UCSD-AML1 (cell line): ENCODE results near the gene WFDC8.
"Not testable (repeated sequence)": the region's sequence is repeated elsewhere in the genome, so short reads cannot be mapped to it uniquely, and the experiment has no call there.

Experiments used
- DNase-seq: peaks from one replicate; lab custom pipeline; 2025; ENCODE audit not compliant: unreplicated experiment; lab: John Stamatoyannopoulos, UW

WFDC8 gene

DNA sequence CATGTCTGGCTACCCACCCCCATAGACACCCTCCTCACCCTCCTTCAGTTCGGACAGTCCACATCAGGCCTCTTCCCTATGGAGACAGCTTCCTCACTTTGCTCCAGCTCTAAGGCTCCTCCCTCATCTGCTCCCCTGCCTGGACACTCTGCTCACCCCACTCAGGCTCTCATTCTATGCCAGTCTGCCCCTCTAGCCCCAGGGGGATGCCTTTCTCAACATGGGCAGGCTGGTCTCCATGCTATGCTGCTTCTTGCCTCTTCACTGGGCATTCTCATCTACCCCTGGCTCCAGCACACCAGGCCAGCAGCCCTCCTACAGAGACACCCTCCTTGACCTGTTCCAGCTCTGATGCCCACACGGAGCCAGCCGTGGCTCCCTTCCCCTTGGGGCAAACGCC, at the start of gene WFDC8:
Gene WFDC8, minus strand, starts transcription at position 101 of the 400 bp plus-strand sequence. Its CDS starts 37 bp downstream, at position 64.
- no peak for DNase-seq

DNA sequence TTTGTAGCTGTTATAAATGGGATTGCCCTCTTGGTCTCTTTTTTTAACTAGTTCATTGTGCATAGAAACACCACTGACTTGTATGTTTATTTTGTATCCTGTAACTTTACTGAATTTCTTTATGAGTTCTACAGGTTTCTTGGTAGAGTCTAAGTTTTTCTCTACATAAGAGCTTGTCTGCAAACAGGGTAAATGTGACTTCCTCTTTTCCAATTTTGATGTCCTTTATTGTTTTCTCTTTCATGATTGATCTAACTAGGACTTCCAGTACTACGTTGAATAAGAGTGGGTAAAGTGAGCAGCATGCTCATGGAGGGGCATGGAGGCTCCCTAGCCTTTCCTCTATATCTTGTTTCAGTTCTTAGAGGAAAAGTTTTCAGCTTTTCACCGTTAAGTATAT, 47.5 kb upstream of the WFDC8 start:
- no peak for DNase-seq

DNA sequence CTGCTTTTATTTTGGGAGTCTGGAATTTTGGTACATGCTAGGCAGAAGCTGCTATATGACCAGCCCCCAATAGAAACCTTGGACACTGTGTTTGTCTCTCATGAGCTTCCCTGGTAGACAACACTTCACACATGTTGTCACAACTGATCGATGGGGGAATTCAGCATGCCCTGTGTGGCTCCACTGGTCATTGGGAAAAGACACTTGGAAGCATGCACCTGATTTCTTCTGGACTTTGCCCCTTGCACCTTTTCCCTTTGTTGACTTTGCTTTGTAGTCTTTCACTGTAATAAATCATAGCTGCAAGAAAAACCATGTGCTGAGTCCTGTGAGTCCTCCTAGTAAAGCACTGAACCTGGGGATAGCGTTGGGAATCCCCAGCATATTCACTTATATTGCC, 42.5 kb upstream of the WFDC8 start:
- no peak for DNase-seq

GRCh38 chr20:45617591-45617990, 38.5 kb upstream of the WFDC8 start:
- no peak for DNase-seq

DNA sequence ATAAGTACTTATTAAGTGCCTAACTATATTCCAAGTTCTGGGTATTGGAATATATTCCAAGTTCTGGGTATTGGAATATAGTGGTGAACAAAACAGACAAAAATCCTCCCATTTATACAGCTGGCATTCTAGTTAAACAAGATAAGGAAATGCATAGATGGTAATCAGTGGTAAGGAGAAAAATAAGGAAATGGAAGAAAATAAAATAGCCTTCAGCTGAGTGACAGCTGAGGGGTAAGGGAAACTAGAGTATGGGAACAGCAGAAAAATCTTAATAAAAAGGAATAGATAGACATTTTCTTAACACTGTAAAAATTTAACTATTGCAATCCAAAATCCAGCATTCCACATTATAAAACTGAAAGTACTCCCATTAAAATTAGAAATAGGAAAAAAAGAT, 33.2 kb upstream of the WFDC8 start:
- DNase-seq, result no peak

DNA sequence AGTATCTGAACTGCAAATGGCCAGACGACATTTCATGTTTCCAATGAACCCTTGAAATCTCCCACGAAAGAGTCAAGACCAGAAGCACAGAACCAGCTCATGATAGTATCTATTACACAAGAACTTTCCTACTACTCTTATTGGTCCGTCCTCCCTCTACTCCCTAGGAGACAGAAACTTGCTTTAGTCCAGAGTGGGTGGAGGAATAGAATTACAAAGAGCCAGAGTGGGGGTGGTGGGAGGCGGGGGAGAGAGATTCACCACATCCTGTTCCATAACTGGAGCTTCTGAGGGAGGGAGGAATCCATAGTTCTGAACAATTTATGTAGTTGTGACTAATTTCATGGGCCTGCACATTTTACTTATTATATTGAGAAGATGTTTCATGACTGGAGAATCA, 32.0 kb upstream of the WFDC8 start:
- peak; percentile 66 for DNase-seq

DNA sequence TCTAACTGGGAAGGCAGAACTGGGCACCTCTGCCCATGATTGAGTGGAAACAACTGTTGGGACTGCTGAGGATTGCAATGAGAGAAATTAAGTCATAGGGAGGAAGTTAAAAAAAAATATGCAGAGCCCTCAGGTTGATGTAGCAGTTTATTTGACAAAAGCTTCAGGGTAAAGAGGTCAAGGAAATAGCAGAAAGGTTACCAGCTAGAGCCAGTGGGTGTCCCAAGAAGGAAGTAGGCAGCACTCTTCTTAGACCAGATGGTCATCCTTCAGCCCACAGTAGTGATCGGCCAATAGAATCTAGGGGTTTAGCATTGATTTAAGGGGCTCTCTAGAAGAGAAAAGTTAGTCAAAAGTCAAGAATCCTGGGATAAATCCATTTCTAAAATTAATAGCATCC, 28.7 kb upstream of the WFDC8 start:
- no peak for DNase-seq

DNA sequence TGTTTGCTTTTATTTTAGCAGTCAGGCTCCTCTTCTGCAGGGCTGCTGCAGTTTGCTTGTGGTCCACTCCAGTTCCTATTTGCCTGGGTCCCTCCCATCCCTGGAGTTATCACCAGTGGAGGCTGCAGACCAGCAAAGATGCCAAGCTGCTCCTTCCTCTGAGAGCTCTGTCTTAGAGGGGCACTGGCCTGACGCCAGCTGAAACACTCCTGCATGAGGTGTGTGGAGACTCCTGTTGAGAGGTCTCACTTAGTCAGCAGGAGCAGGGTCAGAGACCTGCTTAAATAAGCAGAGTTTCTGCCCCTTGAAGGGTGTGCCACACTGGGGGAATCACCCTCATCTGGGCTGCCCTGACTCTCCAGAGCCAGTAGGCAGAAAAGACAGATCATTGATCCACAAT, 16.2 kb upstream of the WFDC8 start:
- DNase-seq, result no peak

GRCh38 chr20:45593498-45593897, 14.4 kb upstream of the WFDC8 start:
- DNase-seq, result no peak

- DNase-seq, result no peak
Measured at GRCh38 chr20:45592574-45593189, 13.6 kb upstream of the WFDC8 start.

GRCh38 chr20:45589725-45590124, 10.6 kb upstream of the WFDC8 start:
- no peak for DNase-seq

GRCh38 chr20:45588800-45589199, 9.7 kb upstream of the WFDC8 start:
- DNase-seq, result no peak

DNA sequence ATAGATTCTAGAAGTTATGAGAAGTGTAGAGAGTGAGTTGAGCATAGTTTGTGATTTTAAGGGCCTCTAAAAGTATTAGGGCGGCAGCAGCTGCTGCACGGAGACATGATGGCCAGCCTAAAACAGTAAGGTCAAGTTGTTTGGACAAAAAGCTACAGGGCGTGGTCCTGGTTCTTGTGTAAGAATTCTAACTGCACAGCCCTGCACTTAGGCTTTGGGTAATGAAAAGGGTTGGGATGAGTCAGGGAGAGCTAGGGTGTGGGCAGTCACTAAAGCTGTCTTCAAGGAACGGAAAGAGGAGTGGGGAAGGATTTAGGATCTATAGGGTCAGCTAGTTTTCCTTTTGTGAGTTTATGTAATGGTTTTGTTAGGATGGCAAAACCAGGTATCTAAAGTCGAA, 6.9 kb upstream of the WFDC8 start:
- DNase-seq, result not testable (repeated sequence)

GRCh38 chr20:45584294-45584693, 5.2 kb upstream of the WFDC8 start:
- DNase-seq, result not testable (repeated sequence)

DNA sequence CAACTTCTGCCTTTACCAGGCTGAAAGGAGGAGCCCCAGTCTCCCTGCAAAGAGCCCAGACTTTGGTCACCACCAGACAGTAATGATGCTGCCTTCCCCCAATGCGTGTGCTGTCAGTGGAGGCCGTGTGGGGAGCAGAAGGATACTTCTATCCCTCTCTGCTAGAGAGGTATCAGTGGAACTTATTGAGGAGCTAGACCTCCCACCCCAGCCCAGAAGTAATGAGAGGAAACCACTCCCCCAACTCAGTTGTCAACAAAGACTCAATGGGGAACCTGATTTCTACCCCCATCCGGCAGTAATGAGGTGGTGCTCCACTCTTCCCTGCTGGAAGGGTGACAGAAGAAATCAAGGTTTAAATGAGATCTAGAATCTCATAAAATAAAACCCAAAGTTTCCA, 4.4 kb upstream of the WFDC8 start:
- DNase-seq, result no peak

GRCh38 chr20:45581702-45582101, 2.6 kb upstream of the WFDC8 start:
- no peak for DNase-seq

GRCh38 chr20:45578231-45578630, 853 bp downstream of the WFDC8 start:
- no peak for DNase-seq

DNA sequence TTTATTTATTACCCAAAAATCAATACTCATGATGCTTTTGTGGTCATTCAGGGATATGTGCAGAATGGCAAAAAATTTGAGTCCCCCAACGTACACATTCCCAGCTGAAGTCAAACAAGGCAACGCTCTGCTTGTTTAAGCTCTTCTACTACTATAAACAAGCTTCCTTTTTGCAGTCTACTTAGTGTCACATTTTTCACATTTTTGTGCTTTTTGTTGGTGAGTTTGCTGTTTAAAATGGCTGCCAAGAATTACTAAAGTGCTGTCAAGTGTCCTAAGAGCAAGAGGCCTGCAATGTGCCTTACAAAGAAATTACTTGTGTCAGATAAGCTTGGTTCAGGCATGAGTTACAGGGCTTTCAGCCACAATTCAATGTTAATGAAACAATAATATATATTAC, 2.1 kb downstream of the WFDC8 start:
- no peak for DNase-seq

GRCh38 chr20:45575931-45576330, 3.2 kb downstream of the WFDC8 start:
- DNase-seq, result no peak

DNA sequence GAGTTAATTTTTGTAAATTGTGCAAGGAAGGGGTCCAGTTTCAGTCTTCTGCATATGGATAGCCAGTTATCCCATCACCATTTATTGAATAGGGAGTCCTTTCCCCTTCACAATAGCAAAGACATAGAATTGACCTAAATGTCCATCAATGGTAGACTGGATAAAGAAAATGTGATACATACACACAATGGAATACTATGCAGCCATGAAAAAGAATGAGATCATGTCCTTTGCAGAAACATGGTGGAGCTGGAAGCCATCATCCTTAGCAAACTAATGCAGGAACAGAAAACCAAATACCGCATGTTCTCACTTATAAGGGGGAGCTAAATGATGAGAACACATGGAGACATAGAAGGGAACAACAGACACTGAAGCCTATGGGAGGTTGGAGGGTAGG, 9.4 kb downstream of the WFDC8 start:
- DNase-seq, result not testable (repeated sequence)

DNA sequence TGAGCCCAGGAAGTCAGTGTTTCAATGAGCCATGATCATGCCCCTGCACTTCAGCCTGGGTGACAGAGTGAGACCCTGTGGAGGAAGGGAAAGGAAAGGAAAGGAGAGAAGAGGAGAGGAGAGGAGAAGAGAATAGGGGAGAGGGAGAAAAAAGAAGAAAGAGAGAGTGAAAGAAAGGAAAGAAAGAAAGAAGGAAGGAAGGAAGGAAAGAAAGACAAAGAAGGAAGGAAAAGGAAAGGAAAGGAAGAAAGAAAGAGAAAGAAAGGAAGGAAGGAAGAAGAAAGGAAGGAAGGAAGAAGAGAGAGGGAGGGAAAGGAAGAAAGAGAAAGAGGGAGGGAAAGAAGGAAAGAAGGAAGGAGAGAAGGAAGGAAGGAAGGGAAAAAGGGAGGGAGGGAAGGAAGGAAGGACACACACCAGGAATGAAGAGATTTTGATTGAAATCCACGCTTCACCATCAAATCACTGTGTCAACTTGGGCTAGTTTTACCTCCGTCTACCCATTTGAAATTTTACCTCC, 14.3 kb downstream of the WFDC8 start:
- DNase-seq, result no peak

DNA sequence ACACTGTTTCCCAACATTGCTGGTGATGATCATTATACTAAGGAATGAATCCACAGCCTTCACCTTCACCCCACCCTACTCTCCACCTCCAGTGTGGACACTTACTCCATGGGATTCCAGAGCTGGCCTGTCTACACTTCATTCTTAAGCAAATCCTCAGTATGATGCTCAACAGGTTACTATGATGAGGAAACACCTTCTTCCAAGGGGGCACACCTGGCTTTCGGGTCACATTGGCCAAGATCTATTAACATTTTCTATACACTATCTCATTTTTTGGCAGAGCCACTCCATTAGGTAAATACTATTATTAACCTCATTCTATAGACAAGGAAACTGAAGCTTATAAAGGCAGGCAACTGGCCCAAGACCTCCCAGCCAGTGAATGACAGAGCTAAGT, 23.9 kb downstream of the WFDC8 start:
- no peak for DNase-seq

- no peak for DNase-seq
Measured at GRCh38 chr20:45552456-45552855, 26.6 kb downstream of the WFDC8 start.
